SK-N-SH treated with all-trans-retinoic acid at 6 μM for 48 hours (cell line): Measurements from ENCODE around the gene SORL1.

Experiments
- ARNTL ChIP-seq: fragments of 450-650 bp; formaldehyde crosslinking; IDR thresholded peaks from 2 replicates; pipeline ENCODE4 v1.5.0; 2020; ENCODE audit warnings: low read depth, mild to moderate bottlenecking, moderate library complexity, borderline replicate concordance
- ZFP30 ChIP-seq: fragments of 450-650 bp; formaldehyde crosslinking; IDR thresholded peaks from 2 replicates; pipeline ENCODE4 v1.5.0; 2022; ENCODE audit warnings: mild to moderate bottlenecking, moderate library complexity

DNA sequence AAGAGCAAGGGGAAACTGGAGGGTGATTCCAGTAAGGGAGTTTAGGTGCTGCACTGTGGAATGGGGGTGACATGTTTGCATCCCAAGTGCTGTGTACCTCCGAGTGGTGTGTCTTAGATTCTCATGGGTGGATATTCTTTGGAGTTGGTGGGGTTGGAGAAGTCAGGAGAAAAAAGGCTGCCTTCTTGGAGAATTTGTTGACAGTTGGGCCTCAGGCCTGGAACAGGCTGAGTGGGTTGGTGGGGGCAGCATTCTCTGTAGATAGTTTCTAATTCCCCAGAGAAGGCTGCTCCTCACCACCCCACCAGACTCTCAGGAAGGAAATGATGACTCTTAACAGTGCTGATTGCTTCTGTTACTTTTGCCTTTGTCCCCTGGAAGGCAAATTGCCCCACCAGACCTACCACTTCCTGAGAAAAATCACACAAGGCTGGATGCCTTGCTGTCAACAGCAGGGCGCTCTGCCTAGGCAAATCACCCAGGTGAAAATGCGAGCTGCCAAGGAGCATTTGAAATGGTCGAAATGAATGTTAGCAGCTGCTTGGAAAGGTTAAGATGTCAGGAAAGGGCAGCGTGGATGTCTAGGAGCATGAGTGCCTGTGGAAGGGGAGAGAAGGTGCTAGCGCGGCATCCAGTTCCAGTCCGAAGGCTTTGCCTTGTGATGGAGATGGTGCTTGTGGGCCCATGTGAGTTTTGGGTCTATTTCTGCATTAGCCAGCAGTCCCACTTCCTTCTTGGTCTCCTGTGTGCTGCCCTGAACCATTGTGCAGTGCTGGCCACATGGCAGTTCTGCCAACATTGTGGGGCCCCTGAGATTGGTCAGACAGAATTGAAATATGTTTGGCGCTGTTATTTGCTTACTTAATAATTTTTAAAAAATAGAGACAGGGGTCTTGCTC, 30.4 kb downstream of the SORL1 start:
- TF ChIP-seq ZFP30 (CRISPR knock-in tag) (no peak), ARNTL (CRISPR knock-in tag) (no peak)
